HepG2 (cell line): Measurements from ENCODE around the gene OR5L2. TPM values are rescaled to one million over a fixed set of nuclear protein-coding genes. Genes with fewer than 3 reads are reported as not detected.

Source experiments
- ATAC-seq: fragments of 200-7000 bp; cut with Tn5 transposase; 3 replicates; pipeline ENCODE4 v1.9.1; 2020; ENCODE audit warnings: mild to moderate bottlenecking, moderate library complexity
- BruUV-seq: library from RNA; stranded (reverse); fragments of 400-500 nt; replicated peaks from 2 replicates; lab custom pipeline; 2021; lab: Mats Ljungman, UMichigan
- CTCF ChIA-PET: fragments of 300-600 bp; formaldehyde crosslinking; extraction: SDS; loops from one replicate; lab custom pipeline; 2021; ENCODE audit warnings: low total read pairs, inconsistent platforms, low intra/inter-chr PET ratio; lab: Yijun Ruan, JAX
- POLR2A ChIA-PET: fragments of 350-600 bp; sonication (Branson Sonifier 250); formaldehyde crosslinking; loops from one replicate; lab custom pipeline; 2020; ENCODE audit warnings: antibody characterized with exemption, inconsistent platforms; lab: Yijun Ruan, JAX
- DNase-seq: peaks from one replicate; pipeline ENCODE4 v3.0.0-alpha.2; 2015; ENCODE audit warnings: low spot score
- FAIRE-seq: peaks from 3 replicates; lab custom pipeline; 2011; peaks lifted over from hg19 to GRCh38; lab: Jason Lieb, UNC
- H2AFZ ChIP-seq: one replicate; pipeline ENCODE4 v1.6.1; 2011; ENCODE audit warnings: low read length, inconsistent platforms
- H3K27ac ChIP-seq: fragments of 300-600 bp; 3 replicates; pipeline ENCODE4 v1.8.0; 2011; ENCODE audit warnings: mixed run types, mild to moderate bottlenecking, mixed read lengths, low read length, inconsistent platforms; ENCODE audit not compliant: insufficient read depth; ENCODE audit errors: extremely low read length
- H3K27me3 ChIP-seq, 2 experiments: fragments of 200-600 bp in 1 of 2; 2 replicates in 1 of 2; 3 replicates in 1 of 2; pipeline versions ENCODE4 v1.6.0 to v1.8.0; 2011; ENCODE audit warnings: low read length in 2 of 2, mild to moderate bottlenecking in 2 of 2, moderate library complexity in 2 of 2, inconsistent platforms in 1 of 2; ENCODE audit not compliant: insufficient read depth in 2 of 2, control insufficient read depth in 1 of 2
- H3K36me3 ChIP-seq, 2 experiments: fragments of 200-600 bp in 1 of 2; replicated peaks in 1 of 2; 2 replicates in 1 of 2; 3 replicates in 1 of 2; pipeline versions ENCODE4 v1.5.1 to v1.8.0; 2011; ENCODE audit warnings: low read length in 2 of 2, inconsistent platforms in 1 of 2; ENCODE audit not compliant: insufficient read depth in 2 of 2, control insufficient read depth in 1 of 2
- H3K4me1 ChIP-seq: 2 replicates; pipeline ENCODE4 v1.5.1; 2012; ENCODE audit warnings: low read length, inconsistent platforms; ENCODE audit not compliant: insufficient read depth
- H3K4me2 ChIP-seq: 2 replicates; pipeline ENCODE4 v1.6.0; 2011; ENCODE audit warnings: low read depth, low read length, inconsistent platforms
- H3K4me3 ChIP-seq, 3 experiments: fragments of 200-600 bp in 1 of 3; sonication (generic), shearing (Covaris generic) in 1 of 3; replicated peaks in 1 of 3; 2 replicates each; pipeline ENCODE4 v1.5.1; 2011 to 2016; ENCODE audit warnings: low read length in 3 of 3, inconsistent platforms in 2 of 3, low read depth in 2 of 3, mild to moderate bottlenecking in 2 of 3, control low read depth in 1 of 3, mixed read lengths in 1 of 3; ENCODE audit not compliant: insufficient read depth in 1 of 3
- H3K79me2 ChIP-seq: one replicate; pipeline ENCODE4 v1.6.1; 2011; ENCODE audit warnings: low read length, inconsistent platforms; ENCODE audit not compliant: insufficient read depth
- H3K9ac ChIP-seq: 2 replicates; pipeline ENCODE4 v1.6.0; 2011; ENCODE audit warnings: mild to moderate bottlenecking, low read depth, low read length, inconsistent platforms; ENCODE audit not compliant: insufficient read depth
- H3K9me3 ChIP-seq: 2 replicates; pipeline ENCODE4 v1.5.1; 2012; ENCODE audit warnings: mild to moderate bottlenecking, low read length
- H4K20me1 ChIP-seq: 2 replicates; pipeline ENCODE4 v1.6.0; 2011; ENCODE audit warnings: inconsistent platforms, mild to moderate bottlenecking, low read length, moderate library complexity; ENCODE audit not compliant: insufficient read depth
- ATF3 ChIP-seq: sonication (generic); formaldehyde crosslinking; IDR thresholded peaks from 2 replicates; pipeline ENCODE4 v1.4.0; 2020; ENCODE audit warnings: missing genetic modification reagents
- CBFB ChIP-seq: sonication (generic); formaldehyde crosslinking; IDR thresholded peaks from 2 replicates; pipeline ENCODE4 v1.4.0; 2020; ENCODE audit warnings: missing genetic modification reagents
- HNRNPLL ChIP-seq: fragments of 200-400 bp; formaldehyde crosslinking; IDR thresholded peaks from 2 replicates; pipeline ENCODE4 v1.6.1; 2017; ENCODE audit warnings: mild to moderate bottlenecking, low read depth, low read length; ENCODE audit not compliant: poor library complexity, severe bottlenecking
- MBNL3 ChIP-seq: fragments of 250-450 bp; sonication (Bioruptor Pico); conservative IDR thresholded peaks from 2 replicates; pipeline ENCODE4 v1.8.0; 2022; ENCODE audit warnings: mild to moderate bottlenecking, inconsistent platforms
- POGZ ChIP-seq: sonication (generic); formaldehyde crosslinking; IDR thresholded peaks from 2 replicates; pipeline ENCODE4 v1.4.0; 2020; ENCODE audit warnings: mild to moderate bottlenecking, missing genetic modification reagents
- TBX2 ChIP-seq: sonication (generic); formaldehyde crosslinking; IDR thresholded peaks from 2 replicates; pipeline ENCODE4 v1.5.0; 2020; ENCODE audit warnings: missing genetic modification reagents, mild to moderate bottlenecking, borderline replicate concordance
- TERF1 ChIP-seq: sonication (generic); formaldehyde crosslinking; IDR thresholded peaks from 2 replicates; pipeline ENCODE4 v1.8.0; 2022; ENCODE audit warnings: mild to moderate bottlenecking, missing genetic modification reagents, moderate library complexity
- ZBTB49 ChIP-seq: sonication (generic); formaldehyde crosslinking; IDR thresholded peaks from 2 replicates; pipeline ENCODE4 v1.4.0; 2020; ENCODE audit warnings: missing genetic modification reagents, borderline replicate concordance
- ZFP36L1 ChIP-seq: sonication (generic); formaldehyde crosslinking; IDR thresholded peaks from 2 replicates; pipeline ENCODE4 v1.8.0; 2022; ENCODE audit warnings: mild to moderate bottlenecking, missing genetic modification reagents, moderate library complexity
- ZNF264 ChIP-seq: sonication (generic); formaldehyde crosslinking; IDR thresholded peaks from 2 replicates; pipeline ENCODE4 v1.4.0; 2020; ENCODE audit warnings: missing genetic modification reagents
- ZNF275 ChIP-seq: sonication (generic); formaldehyde crosslinking; IDR thresholded peaks from 2 replicates; pipeline ENCODE4 v1.8.0; 2022; ENCODE audit warnings: missing genetic modification reagents, mild to moderate bottlenecking, inconsistent platforms, borderline replicate concordance
- ZNF503 ChIP-seq: sonication (generic); formaldehyde crosslinking; IDR thresholded peaks from 2 replicates; pipeline ENCODE4 v1.4.0; 2020; ENCODE audit warnings: missing genetic modification reagents
- WGBS: methylation state at CpG from one replicate; pipeline ENCODE4 v1.1.6; 2017; ENCODE audit warnings: low lambda C conversion rate; 5-methylcytosine and 5-hydroxymethylcytosine counted together
- in situ Hi-C: cut with HindIII; loops from 2 replicates; pipeline ENCODE4 v1.10.0; 2017; ENCODE audit warnings: low pct_unique_long_range_greater_than_20kb; ENCODE audit not compliant: extremely low pct_ligation_motif_present
- intact Hi-C: fragments of 100-400 bp; cut with micrococcal nuclease; formaldehyde crosslinking; loops from one replicate; pipeline ENCODE4 v1.10.0; 2022; ENCODE audit not compliant: unreplicated experiment
- polyA plus RNA-seq, 8 experiments: library from polyadenylated mRNA; depleted of rRNA in 3 of 8; stranded (reverse) in 7 of 8; unstranded in 1 of 8; fragments of >200 nt; fragmentation: Illumina TruSeq in 4 of 8; extraction: Trizol in 4 of 8; gene quantifications; 2 replicates each; pipeline versions ENCODE4 v1.2.1 to v1.2.3, GENCODE V29; 2011 to 2016; ENCODE audit warnings: low read depth in 4 of 8, missing spikeins in 1 of 8, mixed read lengths in 1 of 8; ENCODE audit not compliant: insufficient read depth in 1 of 8
- total RNA-seq, 5 experiments: library from RNA; depleted of rRNA; stranded (reverse); fragments of >200 nt; fragmentation: Illumina TruSeq; extraction: Trizol; gene quantifications; 2 replicates each; pipeline ENCODE4 v1.2.3, GENCODE V29; 2016; ENCODE audit warnings: low read depth in 1 of 5

The OR5L2 gene
- total and polyA plus RNA-seq, 2 of the 13 experiments (the other 11 are each of a cell fraction or from before 2014, with no cell fraction given), result not detected

GRCh38 chr11:55811067-55811466 is 16.0 kb upstream of the OR5L2 start, which contains the start of gene OR5L1:
OR5L1 (plus strand) TSS chr11:55811367; CDS start chr11:55811467, 100 bp downstream.
- H3K4me2 ChIP-seq, result no peak within 1 kb of the TSS
- H3K9me3 ChIP-seq, result peaks cover 43% of the 10 kb centered on the region
- DNase-seq, result no peak
- no peaks in the 10 kb centered on the region for H4K20me1 ChIP-seq
- no peak for TF ChIP-seq TBX2 (CRISPR knock-in tag)
- no peak for TF ChIP-seq ZNF275 (CRISPR knock-in tag)
- no peak for TF ChIP-seq POGZ
- no peak for TF ChIP-seq ZNF503
- TF ChIP-seq CBFB, result no peak
- TF ChIP-seq HNRNPLL, result no peak
- TF ChIP-seq TERF1 (CRISPR knock-in tag), result no peak
- no peak for TF ChIP-seq ZFP36L1 (CRISPR knock-in tag)
- no peak for TF ChIP-seq ATF3
- no peak for TF ChIP-seq ZBTB49
- TF ChIP-seq ZNF264 (CRISPR knock-in tag), result no peak
- no peak for TF ChIP-seq MBNL3 (CRISPR knock-in tag)
- no peak within 1 kb of the TSS for H3K9ac ChIP-seq
- H3K27me3 ChIP-seq, result no peaks in the 10 kb centered on the region
- H3K27ac ChIP-seq, result no peak within 1 kb of the TSS
- in situ Hi-C loops, result no loop called here
- ChIA-PET POLR2A (no interaction called here), CTCF (no interaction called here)
- intact Hi-C loops, result no loop called here
- no peak within 1 kb of the TSS for H2AFZ ChIP-seq
- no peaks in the 10 kb centered on the region for H3K4me1 ChIP-seq
- no peaks in the 10 kb centered on the region for H3K79me2 ChIP-seq
- no peak for FAIRE-seq
- 27% methylated on average over 1 of the region's 1 CpG for WGBS
- ATAC-seq, result no peak
- H3K36me3 ChIP-seq, result no peaks in the 10 kb centered on the region
- no peak within 1 kb of the TSS for H3K4me3 ChIP-seq
- BruUV-seq, result no TSS peak
